Measurements from ENCODE around the gene ZNF398.

The ZNF398 gene

DNA sequence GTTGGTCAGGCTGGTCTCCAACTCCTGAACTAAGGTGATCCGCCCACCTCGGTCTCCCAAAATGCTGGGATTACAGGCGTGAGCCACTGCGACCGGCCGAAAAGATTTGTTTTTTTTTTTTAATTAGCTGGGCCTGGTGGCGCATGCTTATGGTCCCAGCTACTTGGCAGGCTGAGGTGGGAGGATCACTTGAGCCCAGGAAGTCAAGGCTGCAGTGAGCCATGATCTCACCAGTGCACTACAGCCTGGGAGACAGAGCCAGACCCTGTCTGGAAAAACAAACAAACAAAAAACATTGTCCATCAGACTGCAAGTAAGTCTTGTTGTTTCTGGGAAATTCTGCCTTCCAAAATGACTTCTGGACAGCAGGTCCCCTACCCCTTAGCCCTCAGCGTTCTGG, 75.9 kb downstream of the ZNF398 start:
- TF ChIP-seq GATA2 (IDR thresholded peaks at IDR 0.05; ENCODE audit: low read depth, low read length) (no peak), GATA3 (IDR thresholded peaks at IDR 0.05; ENCODE audit: low read depth, low read length) (no peak)

DNA sequence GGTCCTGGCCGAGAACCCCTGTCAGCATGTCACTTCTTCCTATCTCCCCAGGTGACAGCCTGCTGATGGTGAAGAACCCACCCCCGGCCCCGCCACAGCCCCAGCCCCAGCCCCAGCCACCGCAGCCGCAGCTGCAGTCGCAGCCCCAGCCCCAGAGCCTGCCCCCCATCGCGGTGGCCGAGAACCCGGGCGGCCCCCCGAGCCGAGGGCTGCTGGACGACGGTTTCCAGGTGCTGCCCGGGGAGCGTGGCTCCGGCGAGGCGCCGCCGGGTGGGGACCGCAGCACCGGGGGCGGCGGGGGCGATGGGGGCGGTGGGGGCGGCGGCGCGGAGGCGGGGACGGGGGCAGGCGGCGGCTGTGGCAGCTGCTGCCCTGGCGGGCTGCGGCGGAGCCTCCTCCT, 76.5 kb downstream of the ZNF398 start:
- TF ChIP-seq GATA2 (IDR thresholded peaks at IDR 0.05; ENCODE audit: low read depth, low read length), result no peak
- TF ChIP-seq GATA3 (IDR thresholded peaks at IDR 0.05; ENCODE audit: low read depth, low read length), result no peak

DNA sequence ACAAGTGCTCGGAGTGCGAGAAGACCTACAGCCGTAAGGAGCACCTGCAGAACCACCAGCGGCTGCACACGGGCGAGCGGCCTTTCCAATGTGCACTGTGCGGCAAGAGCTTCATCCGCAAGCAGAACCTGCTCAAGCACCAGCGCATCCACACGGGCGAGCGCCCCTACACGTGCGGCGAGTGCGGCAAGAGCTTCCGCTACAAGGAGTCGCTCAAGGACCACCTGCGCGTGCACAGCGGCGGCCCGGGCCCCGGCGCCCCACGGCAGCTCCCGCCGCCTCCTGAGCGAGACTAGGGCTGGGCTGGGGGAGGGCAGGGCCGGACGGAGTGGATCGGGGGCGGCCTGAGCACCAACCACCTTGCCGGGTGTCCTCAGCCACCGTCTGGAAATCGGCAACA, 77.1 kb downstream of the ZNF398 start:
- TF ChIP-seq GATA3 (IDR thresholded peaks at IDR 0.05; ENCODE audit: low read depth, low read length) (no peak), GATA2 (IDR thresholded peaks at IDR 0.05; ENCODE audit: low read depth, low read length) (no peak)

DNA sequence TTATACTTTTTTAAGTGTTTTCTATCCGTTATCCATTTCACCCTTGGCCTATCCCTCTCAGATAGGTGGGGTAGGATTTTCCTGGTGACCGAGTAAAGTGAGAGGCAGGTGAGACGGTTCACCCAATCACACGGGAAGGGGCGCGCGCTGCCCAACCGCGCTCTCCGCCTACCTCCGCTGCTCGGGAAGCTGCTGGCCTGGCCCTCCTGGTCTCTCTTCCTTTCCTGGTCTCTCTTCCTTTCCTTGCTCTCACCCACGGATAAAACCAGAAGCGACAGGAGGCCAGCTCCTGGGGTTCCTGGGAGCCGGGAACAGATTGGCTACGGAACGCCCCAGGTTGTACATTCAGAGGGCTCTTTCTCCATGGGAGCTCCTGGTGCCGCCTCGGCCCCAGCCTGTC, 77.9 kb downstream of the ZNF398 start:
- TF ChIP-seq GATA2 (IDR thresholded peaks at IDR 0.05; ENCODE audit: low read depth, low read length) (no peak), GATA3 (IDR thresholded peaks at IDR 0.05; ENCODE audit: low read depth, low read length) (no peak)

GRCh38 chr7:149225656-149226055, 78.4 kb downstream of the ZNF398 start:
- TF ChIP-seq GATA2 (IDR thresholded peaks at IDR 0.05; ENCODE audit: low read depth, low read length) (no peak), GATA3 (IDR thresholded peaks at IDR 0.05; ENCODE audit: low read depth, low read length) (no peak)

- TF ChIP-seq GATA2 (IDR thresholded peaks at IDR 0.05; ENCODE audit: low read depth, low read length) (no peak), GATA3 (IDR thresholded peaks at IDR 0.05; ENCODE audit: low read depth, low read length) (no peak)
Measured at GRCh38 chr7:149226840-149227494, 79.7 kb downstream of the ZNF398 start.

DNA sequence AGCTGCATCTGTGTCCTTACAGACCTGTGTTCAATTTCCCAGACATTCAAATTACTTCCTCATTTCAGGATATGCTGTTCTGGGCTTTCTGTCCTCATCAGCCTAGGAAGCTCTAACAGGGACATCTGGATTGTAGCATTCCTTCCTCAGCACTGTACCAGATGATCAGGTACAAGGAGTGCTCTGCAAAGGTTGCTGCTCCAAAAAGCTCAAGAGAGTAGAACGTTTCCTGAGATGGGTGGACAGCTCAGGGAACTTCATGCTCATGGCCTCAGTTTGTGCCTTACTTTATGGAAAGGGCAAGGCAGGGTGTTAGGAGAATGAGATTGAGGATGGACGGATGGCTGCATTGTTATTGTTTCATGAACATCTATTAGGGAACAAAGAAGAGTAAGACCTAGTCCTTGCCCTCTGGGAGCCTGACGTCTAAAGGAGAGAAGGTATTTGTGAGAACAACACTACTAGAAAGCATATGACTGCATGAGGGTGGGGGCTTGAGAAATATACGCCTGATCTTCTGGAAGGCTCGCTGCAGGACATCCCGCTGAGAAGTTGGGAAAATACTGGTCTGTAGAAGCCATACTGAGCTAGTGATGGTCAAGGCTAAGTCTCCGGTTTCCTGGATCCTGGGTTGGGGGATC, 81.7 kb downstream of the ZNF398 start:
- TF ChIP-seq GATA2 (IDR thresholded peaks at IDR 0.05; ENCODE audit: low read depth, low read length) (no peak), GATA3 (IDR thresholded peaks at IDR 0.05; ENCODE audit: low read depth, low read length) (no peak)

DNA sequence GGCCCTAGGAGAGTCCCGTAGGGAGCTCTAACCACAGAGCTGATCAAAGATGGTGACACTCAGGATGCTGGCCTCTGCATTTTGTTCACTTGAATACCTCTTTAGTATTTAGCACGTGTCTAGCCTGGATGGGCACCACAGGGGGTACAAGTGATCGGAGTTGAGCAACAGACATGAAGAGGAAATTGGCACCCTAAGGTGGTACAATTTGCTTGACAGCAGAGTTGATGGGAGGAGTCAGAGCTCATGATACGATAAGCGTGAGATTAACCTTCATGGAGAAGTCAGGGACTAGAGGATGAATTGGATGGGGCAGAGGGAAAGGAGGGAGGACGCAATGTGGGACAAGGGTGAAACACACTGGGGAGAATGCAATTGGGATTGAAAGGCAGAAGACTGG, 82.3 kb downstream of the ZNF398 start:
- TF ChIP-seq GATA2 (IDR thresholded peaks at IDR 0.05; ENCODE audit: low read depth, low read length) (no peak), GATA3 (IDR thresholded peaks at IDR 0.05; ENCODE audit: low read depth, low read length) (no peak)

- TF ChIP-seq GATA3 (IDR thresholded peaks at IDR 0.05; ENCODE audit: low read depth, low read length) (no peak), GATA2 (IDR thresholded peaks at IDR 0.05; ENCODE audit: low read depth, low read length) (no peak)
Measured at GRCh38 chr7:149232362-149232761, 85.1 kb downstream of the ZNF398 start.
